Endothelial cell of umbilical vein (primary cell): ENCODE measurements around the gene COL19A1. TPM values are rescaled to one million over a fixed set of nuclear protein-coding genes. Genes with fewer than 3 reads are reported as not detected.

Experiments
- BruUV-seq: library from RNA; stranded (reverse); fragments of 400-500 nt; replicated peaks from 2 replicates; lab custom pipeline; 2021; lab: Mats Ljungman, UMichigan
- CTCF ChIA-PET: fragments of 300-600, 350-600 bp; sonication (Branson Sonifier 250); formaldehyde crosslinking; loops from one replicate; lab custom pipeline; 2021; ENCODE audit warnings: antibody characterized with exemption, inconsistent platforms; lab: Charles Lee
- POLR2A ChIA-PET: fragments of 300-600, 350-600 bp; sonication (Branson Sonifier 250); formaldehyde crosslinking; loops from one replicate; lab custom pipeline; 2021; ENCODE audit warnings: antibody characterized with exemption, inconsistent platforms; lab: Charles Lee
- DNase-seq: peaks from one replicate; pipeline ENCODE4 v3.0.0-alpha.2; 2011; ENCODE audit warnings: low read depth, low spot score
- FAIRE-seq: peaks from 2 replicates; lab custom pipeline; 2011; peaks lifted over from hg19 to GRCh38; lab: Jason Lieb, UNC
- H2AFZ ChIP-seq: 2 replicates; pipeline ENCODE4 v1.6.0; 2012; ENCODE audit warnings: low read depth, low read length, control low read depth, inconsistent platforms
- H3K27ac ChIP-seq: 2 replicates; pipeline ENCODE4 v1.5.1; 2011; ENCODE audit warnings: low read depth, mild to moderate bottlenecking, control low read depth, low read length, moderate library complexity; ENCODE audit not compliant: insufficient read depth
- H3K27me3 ChIP-seq, 2 experiments: 2 replicates each; pipeline versions ENCODE4 v1.6.0 to v1.6.1; 2011; ENCODE audit warnings: low read length in 2 of 2, mixed read lengths in 1 of 2; ENCODE audit not compliant: control insufficient read depth in 2 of 2, insufficient read depth in 2 of 2
- H3K36me3 ChIP-seq, 2 experiments: 2 replicates in 1 of 2; 3 replicates in 1 of 2; pipeline ENCODE4 v1.5.1; 2011; ENCODE audit warnings: low read length in 2 of 2, mild to moderate bottlenecking in 1 of 2, moderate library complexity in 1 of 2; ENCODE audit not compliant: control insufficient read depth in 2 of 2, insufficient read depth in 2 of 2; ENCODE audit errors: extremely low read depth in 1 of 2
- H3K4me1 ChIP-seq: 3 replicates; pipeline ENCODE4 v1.5.1; 2011; ENCODE audit warnings: mild to moderate bottlenecking, low read length; ENCODE audit not compliant: control insufficient read depth, insufficient read depth; ENCODE audit errors: extremely low read depth
- H3K4me2 ChIP-seq: 2 replicates; pipeline ENCODE4 v1.6.1; 2011; ENCODE audit warnings: low read length, control low read depth, mixed read lengths; ENCODE audit not compliant: insufficient read depth
- H3K4me3 ChIP-seq, 3 experiments: fragments of 200-600 bp in 1 of 3; sonication (generic), shearing (Covaris generic) in 1 of 3; replicated peaks in 1 of 3; 2 replicates each; pipeline ENCODE4 v1.5.1; 2011 to 2016; ENCODE audit warnings: control low read depth in 3 of 3, low read length in 3 of 3, mild to moderate bottlenecking in 2 of 3, inconsistent platforms in 1 of 3, low read depth in 1 of 3, moderate library complexity in 1 of 3; ENCODE audit not compliant: insufficient read depth in 1 of 3
- H3K79me2 ChIP-seq: 2 replicates; pipeline ENCODE4 v1.6.0; 2012; ENCODE audit warnings: low read length, inconsistent platforms; ENCODE audit not compliant: control insufficient read depth, insufficient read depth
- H3K9ac ChIP-seq: replicated peaks from 2 replicates; pipeline ENCODE3; 2011; ENCODE audit warnings: low read length, control low read depth; ENCODE audit not compliant: insufficient read depth; ENCODE audit errors: extremely low read depth
- H3K9me1 ChIP-seq: replicated peaks from 3 replicates; pipeline ENCODE4 v1.6.0; 2011; ENCODE audit warnings: mild to moderate bottlenecking, low read length; ENCODE audit not compliant: control insufficient read depth, insufficient read depth; ENCODE audit errors: extremely low read depth
- H3K9me3 ChIP-seq: replicated peaks from 2 replicates; pipeline ENCODE4 v1.5.1; 2012; ENCODE audit warnings: low read length, inconsistent platforms; ENCODE audit not compliant: control insufficient read depth, insufficient read depth
- H4K20me1 ChIP-seq: replicated peaks from 2 replicates; pipeline ENCODE3; 2011; ENCODE audit warnings: mild to moderate bottlenecking, low read length; ENCODE audit not compliant: control insufficient read depth, insufficient read depth; ENCODE audit errors: extremely low read depth
- CTCF ChIP-seq, 2 donors: IDR thresholded peaks; 1 replicate in 1 of 2; 2 replicates in 1 of 2; pipeline ENCODE4 v1.5.1; 2011; ENCODE audit warnings: low read length in 2 of 2, mild to moderate bottlenecking in 2 of 2, moderate library complexity in 2 of 2, control low read depth in 1 of 2, inconsistent platforms in 1 of 2, low read depth in 1 of 2; ENCODE audit not compliant: insufficient read depth in 1 of 2; ENCODE audit errors: extremely low read depth in 1 of 2
- EZH2 ChIP-seq: IDR thresholded peaks from 2 replicates; pipeline ENCODE4 v1.6.1; 2012; ENCODE audit warnings: borderline replicate concordance, low read depth, mild to moderate bottlenecking, moderate library complexity, low read length, inconsistent platforms; ENCODE audit not compliant: severe bottlenecking
- FOS ChIP-seq: IDR thresholded peaks from 2 replicates; pipeline ENCODE4 v1.6.1; 2011; ENCODE audit warnings: mild to moderate bottlenecking, low read length, moderate library complexity, borderline replicate concordance; ENCODE audit not compliant: insufficient read depth
- GATA2 ChIP-seq: IDR thresholded peaks from 2 replicates; pipeline ENCODE4 v1.7.0; 2011; ENCODE audit warnings: low read depth, mild to moderate bottlenecking, moderate library complexity, mixed read lengths, low read length; ENCODE audit not compliant: insufficient read length, insufficient read depth
- JUN ChIP-seq: IDR thresholded peaks from 2 replicates; pipeline ENCODE4 v1.6.1; 2011; ENCODE audit warnings: borderline replicate concordance, low read depth; ENCODE audit not compliant: insufficient read length, insufficient read depth
- MAX ChIP-seq: IDR thresholded peaks from 2 replicates; pipeline ENCODE4 v1.6.1; 2011; ENCODE audit not compliant: insufficient read depth, insufficient read length
- MYC ChIP-seq: IDR thresholded peaks from one replicate; pipeline ENCODE4 v1.6.1; 2011; ENCODE audit warnings: mild to moderate bottlenecking, low read depth, low read length
- POLR2A ChIP-seq: IDR thresholded peaks from 2 replicates; pipeline ENCODE4 v1.6.1; 2012; ENCODE audit warnings: low read depth, mild to moderate bottlenecking, control low read depth, low read length
- POLR2AphosphoS5 ChIP-seq: IDR thresholded peaks from 2 replicates; pipeline ENCODE4 v1.6.1; 2012; ENCODE audit warnings: low read depth, mild to moderate bottlenecking, control low read depth, low read length, moderate library complexity; ENCODE audit not compliant: insufficient read depth
- dilution Hi-C: fragments of 300-500 bp; cut with MboI; formaldehyde crosslinking; loops from one replicate; pipeline ENCODE4 v1.15.0; 2019; ENCODE audit warnings: low sequenced_read_pairs; ENCODE audit not compliant: extremely low pct_ligation_motif_present
- intact Hi-C: fragments of 100-400 bp; cut with micrococcal nuclease; formaldehyde crosslinking; loops from one replicate; pipeline ENCODE4 v1.10.0; 2022
- polyA plus RNA-seq, 4 experiments: library from polyadenylated mRNA; depleted of rRNA in 3 of 4; stranded (reverse) in 3 of 4; unstranded in 1 of 4; fragments of >200 nt; gene quantifications; 2 replicates each; pipeline versions ENCODE4 v1.2.1 to v1.2.3, GENCODE V29; 2011 to 2012; ENCODE audit warnings: missing spikeins in 1 of 4
- total RNA-seq: library from RNA; stranded (reverse); gene quantifications from 2 replicates; pipeline ENCODE4 v1.2.3, GENCODE V29; 2021

Gene COL19A1
- total and polyA plus RNA-seq, 2 donors (not counting 3 experiments of a cell fraction or from before 2014, with no cell fraction given) = not detected

GRCh38 chr6:70040766-70041165, 174.4 kb downstream of the COL19A1 start:
- no peak overlapping the region for H3K27ac ChIP-seq
- DNase-seq (no peak), FAIRE-seq (no peak)
- no peaks in the 10 kb centered on the region for H3K9me1 ChIP-seq
- intact Hi-C loops = no loop called here
- POLR2A ChIA-PET = no interaction called here
- no peaks in the 10 kb centered on the region for H3K9me3 ChIP-seq
- no TSS peak for BruUV-seq
- H4K20me1 ChIP-seq = no peaks in the 10 kb centered on the region
- TF ChIP-seq GATA2 = no peak
- TF ChIP-seq CTCF (IDR thresholded peaks at IDR 0.05; ENCODE audit: extremely low read depth in 1 of 2, insufficient read depth in 1 of 2, low read depth in 1 of 2, low read length in 2 of 2) = no peak
- TF ChIP-seq FOS = no peak
- TF ChIP-seq EZH2 = no peak
- no peak for TF ChIP-seq JUN
- TF ChIP-seq POLR2AphosphoS5 = no peak
- TF ChIP-seq POLR2A = no peak
- no peak for TF ChIP-seq MYC
- TF ChIP-seq MAX = no peak
- H3K79me2 ChIP-seq = no peaks in the 10 kb centered on the region
- CTCF ChIA-PET = no interaction called here
- H3K4me2 ChIP-seq = no peak overlapping the region
- no peaks in the 10 kb centered on the region for H3K36me3 ChIP-seq
- H3K4me3 ChIP-seq = no peak overlapping the region
- no peaks in the 10 kb centered on the region for H3K4me1 ChIP-seq
- H2AFZ ChIP-seq = no peak overlapping the region
- dilution Hi-C loops = no loop called here
- H3K27me3 ChIP-seq = no peaks in the 10 kb centered on the region
- no peak overlapping the region for H3K9ac ChIP-seq
